GM12878 (cell line): ENCODE measurements around the gene PJA1.

ENCODE experiments used
- FOS ChIP-seq: IDR thresholded peaks from 3 replicates; pipeline ENCODE4 v1.6.1; 2011; ENCODE audit warnings: borderline replicate concordance; ENCODE audit not compliant: insufficient read length; ENCODE audit errors: extremely low read depth
- NR2C2 ChIP-seq: IDR thresholded peaks from 2 replicates; pipeline ENCODE4 v1.6.1; 2011; ENCODE audit warnings: borderline replicate concordance, low read depth; ENCODE audit not compliant: control insufficient read depth, insufficient read length
- SMC3 ChIP-seq: IDR thresholded peaks from 2 replicates; pipeline ENCODE4 v1.6.1; 2011; ENCODE audit warnings: low read length, improper control_type of control experiment, borderline replicate concordance
- TAF1 ChIP-seq: IDR thresholded peaks from 2 replicates; pipeline ENCODE4 v1.6.1; 2011; ENCODE audit warnings: mild to moderate bottlenecking, low read depth, low read length, borderline replicate concordance
- TF ChIP-seq, protein P1 (sequence below), 3 experiments: IDR thresholded peaks in 2 of 3; conservative IDR thresholded peaks in 1 of 3; 2 replicates each; pipeline ENCODE4 v1.5.1; 2011; ENCODE audit warnings: low read depth in 3 of 3, low read length in 3 of 3, mild to moderate bottlenecking in 3 of 3, control low read depth in 2 of 3, moderate library complexity in 2 of 3, inconsistent platforms in 1 of 3, mixed read lengths in 1 of 3; ENCODE audit not compliant: control insufficient read depth in 2 of 3, insufficient read depth in 1 of 3; ENCODE audit errors: extremely low read depth in 1 of 3
- TF ChIP-seq, protein P2 (sequence below): fragments of 450-650 bp; formaldehyde crosslinking; IDR thresholded peaks from 2 replicates; pipeline ENCODE4 v1.4.0; 2020; ENCODE audit warnings: mild to moderate bottlenecking, moderate library complexity

DNA sequence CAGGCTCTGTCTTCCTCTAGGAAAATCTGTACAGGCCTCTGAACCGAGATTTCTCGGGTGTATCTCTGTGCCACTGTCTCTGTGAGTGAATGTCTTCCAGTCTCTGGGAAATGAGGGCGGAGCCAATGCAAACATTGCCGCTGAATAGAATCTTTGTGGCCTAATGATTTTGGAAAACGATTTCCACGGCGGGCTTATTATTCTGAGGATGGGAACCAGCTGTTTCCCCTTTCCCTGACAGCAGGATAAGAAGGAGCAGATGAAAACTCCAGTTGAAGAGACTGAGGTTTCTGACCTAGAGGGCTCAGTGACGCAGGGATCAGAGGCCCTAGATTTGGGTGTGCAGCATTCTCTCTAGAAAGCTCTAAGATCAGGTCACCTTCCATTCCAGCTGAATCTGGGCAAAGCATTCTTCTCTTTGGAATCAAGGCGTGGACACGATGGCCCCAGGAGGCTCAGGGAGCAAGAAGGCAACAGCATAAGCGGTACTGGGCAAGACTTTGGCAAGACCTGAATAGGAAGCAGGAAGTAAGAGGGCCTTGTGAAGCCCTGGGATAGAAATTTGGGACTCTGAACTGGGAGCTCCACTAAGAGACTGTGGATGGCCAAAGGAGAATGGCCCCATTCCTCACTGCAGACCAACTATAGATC is 47.3 kb downstream of the PJA1 start:
- TF ChIP-seq NR2C2 (no peak), SMC3 (no peak), TAF1 (no peak), FOS (no peak)
- TF ChIP-seq, protein P1, sequence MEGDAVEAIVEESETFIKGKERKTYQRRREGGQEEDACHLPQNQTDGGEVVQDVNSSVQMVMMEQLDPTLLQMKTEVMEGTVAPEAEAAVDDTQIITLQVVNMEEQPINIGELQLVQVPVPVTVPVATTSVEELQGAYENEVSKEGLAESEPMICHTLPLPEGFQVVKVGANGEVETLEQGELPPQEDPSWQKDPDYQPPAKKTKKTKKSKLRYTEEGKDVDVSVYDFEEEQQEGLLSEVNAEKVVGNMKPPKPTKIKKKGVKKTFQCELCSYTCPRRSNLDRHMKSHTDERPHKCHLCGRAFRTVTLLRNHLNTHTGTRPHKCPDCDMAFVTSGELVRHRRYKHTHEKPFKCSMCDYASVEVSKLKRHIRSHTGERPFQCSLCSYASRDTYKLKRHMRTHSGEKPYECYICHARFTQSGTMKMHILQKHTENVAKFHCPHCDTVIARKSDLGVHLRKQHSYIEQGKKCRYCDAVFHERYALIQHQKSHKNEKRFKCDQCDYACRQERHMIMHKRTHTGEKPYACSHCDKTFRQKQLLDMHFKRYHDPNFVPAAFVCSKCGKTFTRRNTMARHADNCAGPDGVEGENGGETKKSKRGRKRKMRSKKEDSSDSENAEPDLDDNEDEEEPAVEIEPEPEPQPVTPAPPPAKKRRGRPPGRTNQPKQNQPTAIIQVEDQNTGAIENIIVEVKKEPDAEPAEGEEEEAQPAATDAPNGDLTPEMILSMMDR (IDR thresholded peaks at IDR 0.05 in 2 of 3, conservative IDR thresholded peaks at IDR 0.05 in 1 of 3; ENCODE audit: control insufficient read depth in 2 of 3, extremely low read depth in 1 of 3, insufficient read depth in 1 of 3, low read depth in 3 of 3, low read length in 3 of 3), result no peak
- TF ChIP-seq, protein P2, sequence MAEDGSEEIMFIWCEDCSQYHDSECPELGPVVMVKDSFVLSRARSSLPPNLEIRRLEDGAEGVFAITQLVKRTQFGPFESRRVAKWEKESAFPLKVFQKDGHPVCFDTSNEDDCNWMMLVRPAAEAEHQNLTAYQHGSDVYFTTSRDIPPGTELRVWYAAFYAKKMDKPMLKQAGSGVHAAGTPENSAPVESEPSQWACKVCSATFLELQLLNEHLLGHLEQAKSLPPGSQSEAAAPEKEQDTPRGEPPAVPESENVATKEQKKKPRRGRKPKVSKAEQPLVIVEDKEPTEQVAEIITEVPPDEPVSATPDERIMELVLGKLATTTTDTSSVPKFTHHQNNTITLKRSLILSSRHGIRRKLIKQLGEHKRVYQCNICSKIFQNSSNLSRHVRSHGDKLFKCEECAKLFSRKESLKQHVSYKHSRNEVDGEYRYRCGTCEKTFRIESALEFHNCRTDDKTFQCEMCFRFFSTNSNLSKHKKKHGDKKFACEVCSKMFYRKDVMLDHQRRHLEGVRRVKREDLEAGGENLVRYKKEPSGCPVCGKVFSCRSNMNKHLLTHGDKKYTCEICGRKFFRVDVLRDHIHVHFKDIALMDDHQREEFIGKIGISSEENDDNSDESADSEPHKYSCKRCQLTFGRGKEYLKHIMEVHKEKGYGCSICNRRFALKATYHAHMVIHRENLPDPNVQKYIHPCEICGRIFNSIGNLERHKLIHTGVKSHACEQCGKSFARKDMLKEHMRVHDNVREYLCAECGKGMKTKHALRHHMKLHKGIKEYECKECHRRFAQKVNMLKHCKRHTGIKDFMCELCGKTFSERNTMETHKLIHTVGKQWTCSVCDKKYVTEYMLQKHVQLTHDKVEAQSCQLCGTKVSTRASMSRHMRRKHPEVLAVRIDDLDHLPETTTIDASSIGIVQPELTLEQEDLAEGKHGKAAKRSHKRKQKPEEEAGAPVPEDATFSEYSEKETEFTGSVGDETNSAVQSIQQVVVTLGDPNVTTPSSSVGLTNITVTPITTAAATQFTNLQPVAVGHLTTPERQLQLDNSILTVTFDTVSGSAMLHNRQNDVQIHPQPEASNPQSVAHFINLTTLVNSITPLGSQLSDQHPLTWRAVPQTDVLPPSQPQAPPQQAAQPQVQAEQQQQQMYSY (CRISPR knock-in tag), result no peak
